Activated T-cell treated with anti-CD3 and anti-CD28 coated beads for 4 hours (primary cell): ENCODE results near the gene PDZD2.
"Not testable (repeated sequence)": the region's sequence is repeated elsewhere in the genome, so short reads cannot be mapped to it uniquely, and the experiment has no call there.

Experiments
- DNase-seq: peaks from one replicate; pipeline ENCODE4 v3.0.0-alpha.2; 2020

The PDZD2 gene

DNA sequence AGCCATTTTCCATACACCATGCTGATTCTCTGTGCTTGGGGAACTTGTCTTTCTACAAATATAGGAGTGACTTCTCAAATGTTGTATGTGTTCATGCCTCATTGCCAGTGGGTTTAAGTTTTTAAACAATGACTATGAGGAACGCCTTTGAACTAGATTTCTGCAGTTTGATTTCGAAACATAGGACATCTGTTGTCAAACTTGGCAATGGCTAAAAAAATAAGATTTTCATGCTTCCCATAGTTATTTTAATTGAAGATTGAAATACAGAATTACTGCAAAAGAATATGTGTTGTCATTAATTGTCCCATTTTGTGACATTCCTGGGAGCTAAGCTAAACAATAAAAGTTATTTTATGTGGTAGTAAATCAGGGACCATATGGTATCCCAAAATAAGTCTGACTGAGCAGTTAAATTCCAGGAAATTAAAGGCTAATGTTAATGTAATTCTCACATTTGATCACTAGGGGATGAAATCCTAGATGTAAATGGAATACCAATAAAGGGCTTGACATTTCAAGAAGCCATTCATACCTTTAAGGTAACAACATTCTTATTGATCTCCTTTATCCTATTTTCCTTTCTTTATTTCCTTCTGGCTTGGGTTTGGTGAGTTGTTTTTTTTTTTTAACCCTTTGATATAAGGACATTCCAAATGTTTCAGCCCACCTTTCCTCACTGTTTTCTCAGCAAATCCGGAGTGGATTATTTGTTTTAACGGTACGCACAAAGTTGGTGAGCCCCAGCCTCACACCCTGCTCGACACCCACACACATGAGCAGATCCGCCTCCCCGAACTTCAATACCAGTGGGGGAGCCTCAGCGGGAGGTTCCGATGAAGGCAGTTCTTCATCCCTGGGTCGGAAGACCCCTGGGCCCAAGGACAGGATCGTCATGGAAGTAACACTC is 418.5 kb downstream of the PDZD2 start:
- no peak for DNase-seq

DNA sequence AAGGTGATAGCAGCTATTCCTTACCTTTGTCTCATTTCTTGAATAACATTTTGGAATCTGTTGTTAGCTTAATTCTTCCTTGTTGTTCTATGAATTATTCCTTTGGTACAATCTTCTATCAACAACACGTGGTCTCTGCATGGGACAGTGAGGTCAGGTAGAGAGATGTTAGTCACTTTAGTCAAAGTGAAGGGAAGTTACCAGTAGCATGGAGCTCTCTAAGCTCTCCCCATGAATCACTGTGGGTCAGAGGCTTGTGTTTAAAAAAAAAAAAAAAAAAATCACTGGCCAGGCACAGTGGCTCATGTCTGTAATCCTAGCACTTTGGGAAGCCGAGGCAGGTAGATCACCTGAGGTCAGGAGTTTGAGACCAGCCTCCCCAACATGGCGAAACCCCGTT is 419.2 kb downstream of the PDZD2 start:
- DNase-seq, result no peak

- DNase-seq, result no peak
Observed at GRCh38 chr5:32058997-32059396, 420.1 kb downstream of the PDZD2 start.

DNA sequence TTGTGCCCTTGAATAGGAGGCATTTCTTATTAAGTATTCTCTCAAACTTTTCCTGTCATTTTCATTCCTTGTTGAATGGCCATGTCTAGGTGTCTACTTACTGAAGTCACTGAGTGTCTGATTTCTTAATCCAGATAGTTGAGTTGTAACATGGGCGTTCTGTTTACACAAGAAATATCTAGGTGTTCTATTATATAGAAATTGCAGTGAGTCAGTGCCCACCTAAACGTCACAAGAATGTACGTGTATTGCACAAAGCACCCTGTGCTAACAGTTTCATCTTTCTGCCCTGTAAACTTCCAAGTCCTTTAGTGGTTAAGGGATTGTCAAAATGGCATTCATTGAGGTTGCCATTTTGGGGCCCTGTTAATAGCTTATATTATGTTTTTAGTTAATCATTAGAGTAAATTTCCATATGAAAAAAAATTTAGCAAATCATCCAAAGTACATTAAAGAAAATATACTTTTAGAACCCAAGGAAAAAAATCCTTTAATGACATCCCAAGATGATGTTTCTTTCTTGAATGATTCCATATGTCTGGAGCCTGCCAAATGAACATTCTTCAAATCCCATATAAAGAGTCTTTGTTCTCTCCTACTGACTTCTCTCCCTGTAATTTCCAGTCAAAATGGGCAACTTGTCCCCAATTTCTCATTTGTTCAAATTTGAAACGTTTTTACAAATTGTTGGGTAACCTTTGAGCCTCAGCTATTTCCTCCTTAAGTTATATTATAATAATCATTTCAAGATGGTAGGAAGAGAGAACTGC is 421.0 kb downstream of the PDZD2 start:
- DNase-seq, result no peak

- no peak for DNase-seq
Observed at GRCh38 chr5:32061236-32061635, 422.3 kb downstream of the PDZD2 start.

DNA sequence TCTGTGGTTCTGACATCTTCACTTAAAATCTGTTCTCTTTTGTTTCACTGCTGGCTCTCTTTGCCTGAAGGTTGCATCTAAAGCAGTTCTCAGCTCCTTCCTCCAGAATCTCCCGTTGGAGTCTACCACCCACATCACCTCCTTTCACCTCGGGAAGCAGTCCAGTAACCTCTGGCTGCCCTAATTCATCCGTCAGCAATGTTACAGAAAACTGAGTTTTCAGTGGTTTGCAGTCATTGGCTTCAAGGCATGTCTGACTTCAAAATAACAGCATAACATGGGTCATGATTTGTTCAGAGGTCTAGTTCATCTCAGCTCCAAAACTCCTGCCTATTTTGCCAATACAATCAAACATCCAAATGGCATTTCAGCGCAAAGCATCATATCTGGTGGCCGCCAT is 427.5 kb downstream of the PDZD2 start:
- DNase-seq, result no peak

DNA sequence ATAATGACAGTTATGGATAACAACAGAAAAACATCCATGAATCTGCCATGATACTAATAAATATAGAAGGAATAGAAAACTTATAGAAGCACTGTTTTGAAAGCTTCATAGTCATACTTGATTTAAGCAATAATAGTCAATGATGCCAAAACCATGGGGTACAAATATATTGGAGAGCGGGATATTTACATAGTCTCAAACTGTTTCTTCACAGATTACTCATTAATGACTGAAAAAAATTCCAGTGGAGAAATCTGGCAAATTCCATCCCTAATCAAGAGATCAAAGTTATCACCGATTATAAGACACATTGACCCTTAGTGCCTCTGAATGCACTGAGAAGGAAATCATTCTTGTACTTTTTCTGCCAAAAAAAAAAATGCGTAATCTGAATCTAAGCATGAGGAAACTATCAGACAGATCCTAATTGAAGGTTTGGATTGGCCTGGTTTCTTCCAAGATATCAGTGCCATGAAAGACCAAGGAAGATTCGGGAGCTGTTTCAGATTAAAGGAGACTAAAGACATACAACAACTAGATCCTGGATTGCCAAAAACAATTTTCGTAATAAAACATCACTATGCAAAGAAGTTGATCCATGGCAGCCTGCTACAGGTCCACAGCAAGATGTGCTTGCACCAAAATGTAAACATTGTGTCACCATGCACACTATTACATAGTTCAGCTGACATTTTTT is 429.0 kb downstream of the PDZD2 start:
- DNase-seq, result no peak

- no peak for DNase-seq
Observed at GRCh38 chr5:32068561-32068960, 429.6 kb downstream of the PDZD2 start.

GRCh38 chr5:32069396-32069795 is 430.5 kb downstream of the PDZD2 start:
- no peak for DNase-seq

GRCh38 chr5:32071351-32071944 is 432.5 kb downstream of the PDZD2 start:
- DNase-seq, result no peak

GRCh38 chr5:32072054-32072453 is 433.1 kb downstream of the PDZD2 start:
- DNase-seq, result no peak

DNA sequence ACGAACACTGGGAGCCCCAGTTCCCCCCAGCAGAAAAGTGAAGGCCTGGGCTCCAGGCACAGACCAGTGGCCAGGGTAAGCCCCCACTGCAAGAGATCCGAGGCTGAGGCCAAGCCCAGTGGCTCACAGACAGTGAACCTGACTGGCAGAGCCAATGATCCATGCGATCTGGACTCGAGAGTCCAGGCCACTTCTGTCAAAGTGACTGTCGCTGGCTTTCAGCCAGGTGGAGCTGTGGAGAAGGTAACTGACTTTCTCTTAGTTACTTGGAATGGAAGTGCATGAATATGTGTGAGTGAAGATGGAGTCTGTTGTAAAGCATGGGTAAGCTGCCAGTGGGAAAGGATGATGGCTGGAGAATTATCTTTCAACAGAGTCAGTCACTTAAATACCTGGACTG is 435.5 kb downstream of the PDZD2 start:
- no peak for DNase-seq

- DNase-seq, result no peak
Observed at GRCh38 chr5:32076699-32077695, 438.1 kb downstream of the PDZD2 start.

- not testable (repeated sequence) for DNase-seq
Observed at GRCh38 chr5:32078855-32079254, 439.9 kb downstream of the PDZD2 start.

DNA sequence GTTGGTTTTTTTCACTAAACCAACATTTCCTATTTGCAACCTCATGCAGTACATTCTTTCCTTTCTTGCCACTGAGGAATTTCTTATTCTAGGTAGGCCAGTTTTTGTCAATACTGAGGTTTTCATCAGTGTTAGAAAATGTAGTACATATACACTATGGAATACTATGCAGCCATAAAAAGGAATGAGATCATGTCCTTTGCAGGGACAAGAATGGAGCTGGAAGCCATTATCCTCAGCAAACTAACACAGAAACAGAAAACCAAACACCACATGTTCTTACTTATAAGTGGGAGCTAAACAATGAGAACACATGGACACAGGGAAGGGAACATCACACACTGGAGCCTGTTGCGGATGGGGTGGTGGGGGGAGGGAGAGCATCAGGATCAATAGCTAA is 441.6 kb downstream of the PDZD2 start:
- not testable (repeated sequence) for DNase-seq

DNA sequence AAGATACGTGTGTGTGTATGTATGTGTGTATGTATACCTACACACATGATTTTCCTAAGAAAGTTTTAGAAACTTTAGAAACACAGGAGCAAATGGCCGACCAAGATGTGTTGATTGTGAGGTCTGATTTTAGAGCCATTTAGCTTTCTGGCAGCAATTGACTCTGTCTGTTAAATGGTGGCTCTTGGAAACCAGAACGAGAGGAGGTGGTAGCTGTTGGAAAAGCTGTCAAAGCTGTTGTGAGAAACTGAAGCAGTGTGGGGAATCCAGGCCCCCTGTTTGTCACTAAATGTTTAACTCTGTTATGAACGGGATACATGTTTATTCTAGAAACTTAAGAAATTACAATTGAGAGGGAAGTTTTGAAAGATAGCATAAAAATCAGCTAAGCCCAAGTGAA is 443.8 kb downstream of the PDZD2 start:
- no peak for DNase-seq

GRCh38 chr5:32083981-32084430 is 445.1 kb downstream of the PDZD2 start:
- no peak for DNase-seq

GRCh38 chr5:32087086-32088082 is 448.5 kb downstream of the PDZD2 start:
- no peak for DNase-seq

DNA sequence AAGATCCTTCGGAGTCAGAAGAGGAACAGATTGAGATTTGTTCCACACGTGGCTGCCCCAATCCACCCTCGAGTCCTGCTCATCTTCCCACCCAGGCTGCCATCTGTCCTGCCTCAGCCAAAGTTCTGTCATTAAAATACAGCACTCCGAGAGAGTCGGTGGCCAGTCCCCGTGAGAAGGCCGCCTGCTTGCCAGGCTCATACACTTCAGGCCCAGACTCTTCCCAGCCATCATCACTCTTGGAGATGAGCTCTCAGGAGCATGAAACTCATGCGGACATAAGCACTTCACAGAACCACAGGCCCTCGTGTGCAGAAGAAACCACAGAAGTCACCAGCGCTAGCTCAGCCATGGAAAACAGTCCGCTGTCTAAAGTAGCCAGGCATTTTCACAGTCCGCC is 449.3 kb downstream of the PDZD2 start:
- DNase-seq, result no peak
